HG03442 (cell line): ENCODE data around the gene KLHL30.

Experiments used
- ATAC-seq: cut with Tn5 transposase; IDR thresholded peaks from one replicate; pipeline ENCODE4 v1.9.1; 2021; ENCODE audit warnings: mild to moderate bottlenecking, moderate library complexity; ENCODE audit not compliant: unreplicated experiment

KLHL30 gene

GRCh38 chr2:238138331-238139195 is at the start of gene KLHL30:
Gene KLHL30 (plus strand): TSS chr2:238138668. CDS start chr2:238140755, 2,087 bp downstream.
- no peak for ATAC-seq

- ATAC-seq, result no peak
Observed at GRCh38 chr2:238090887-238091286, 47.6 kb upstream of the KLHL30 start.

- ATAC-seq, result no peak
Observed at GRCh38 chr2:238091436-238092060, 46.9 kb upstream of the KLHL30 start.

- ATAC-seq, result no peak
Observed at GRCh38 chr2:238092486-238093035, 45.9 kb upstream of the KLHL30 start.

GRCh38 chr2:238093181-238094140 is 45.0 kb upstream of the KLHL30 start:
- no peak for ATAC-seq

DNA sequence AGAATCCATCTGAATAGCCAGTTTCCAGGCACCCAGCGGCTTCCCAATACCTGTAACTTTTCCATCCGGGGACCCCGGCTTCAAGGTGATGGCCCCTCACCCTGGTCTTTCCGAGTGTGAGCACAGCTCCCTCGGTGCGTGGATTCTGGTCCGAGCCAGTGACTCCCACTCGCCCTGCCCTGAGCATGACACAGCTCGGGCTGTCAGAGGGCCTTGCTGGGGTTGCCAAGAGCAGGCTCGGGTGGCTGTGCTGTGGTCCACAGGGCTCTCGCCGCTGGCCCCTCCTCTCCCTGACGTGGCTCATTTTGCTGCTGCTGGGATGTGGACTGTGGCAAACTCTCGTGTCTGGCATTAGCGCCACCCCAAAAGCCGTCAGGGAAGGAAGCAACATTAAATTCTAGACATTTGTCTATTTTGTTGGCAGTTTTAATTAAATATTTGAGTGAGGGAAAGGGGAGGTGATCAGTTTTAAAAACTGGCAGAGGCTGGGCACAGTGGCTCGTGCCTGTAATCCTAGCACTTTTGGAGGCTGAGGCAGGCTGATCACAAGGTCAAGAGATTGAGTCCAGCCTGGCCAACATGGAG is 43.9 kb upstream of the KLHL30 start:
- ATAC-seq, result no peak

DNA sequence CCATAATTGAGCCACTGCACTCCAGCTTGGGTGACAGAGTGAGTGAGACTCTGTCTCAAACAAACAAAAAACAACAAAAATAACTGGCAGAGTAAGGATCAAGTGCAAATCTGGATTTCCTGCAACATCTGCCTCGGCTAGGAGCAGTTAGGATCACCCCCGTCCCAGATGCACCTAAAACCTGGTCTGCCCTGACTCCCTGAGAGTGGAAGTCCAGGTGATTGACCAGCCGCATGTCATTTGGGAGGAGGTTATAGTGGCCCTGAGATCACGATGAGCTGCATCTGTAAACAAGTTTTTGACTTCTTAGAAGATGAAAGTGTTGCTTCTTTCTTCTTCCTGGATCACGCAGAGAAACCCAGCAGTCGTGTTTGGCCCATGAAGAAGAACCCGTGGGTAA is 43.3 kb upstream of the KLHL30 start:
- no peak for ATAC-seq

GRCh38 chr2:238096311-238097011 is 42.0 kb upstream of the KLHL30 start:
- ATAC-seq, result no peak

DNA sequence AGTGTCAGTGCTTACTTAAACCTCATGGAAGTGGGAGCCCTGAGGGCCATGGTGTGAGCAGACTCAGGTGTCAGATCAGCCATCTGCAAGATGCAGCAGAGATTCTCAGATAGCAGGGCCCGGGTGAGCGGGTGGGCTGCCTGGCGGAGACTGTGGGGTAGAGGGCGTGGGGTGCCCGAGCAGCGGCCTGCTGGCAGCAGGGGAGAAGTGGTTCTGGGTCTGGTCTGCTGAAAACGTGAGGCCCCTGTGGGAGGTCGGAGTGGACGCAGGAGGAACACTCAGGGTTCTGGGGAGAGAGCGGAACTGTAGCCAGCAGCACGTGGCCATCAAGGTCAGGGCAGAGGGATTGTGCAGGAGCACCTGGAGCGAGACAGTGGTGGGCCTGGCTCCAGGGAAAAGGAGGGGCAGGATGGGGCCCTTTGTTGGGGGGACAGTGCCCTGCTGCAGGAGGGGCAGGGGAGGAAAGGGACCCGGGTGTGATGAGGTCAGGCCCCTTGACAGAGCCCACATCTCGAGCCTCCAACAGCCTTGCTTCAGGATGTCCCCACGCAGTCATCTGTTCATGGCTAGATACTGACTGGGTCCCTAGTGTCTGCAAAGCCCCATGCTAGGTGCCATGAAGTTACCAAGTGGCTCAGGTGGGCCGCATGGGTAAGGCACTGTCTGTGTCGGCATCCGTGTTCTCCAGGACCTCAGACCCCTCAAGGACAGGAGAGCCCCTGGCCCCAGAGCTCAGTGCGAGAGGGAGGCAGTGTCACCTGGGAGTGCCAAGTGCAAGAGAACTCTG is 41.1 kb upstream of the KLHL30 start:
- no peak for ATAC-seq

DNA sequence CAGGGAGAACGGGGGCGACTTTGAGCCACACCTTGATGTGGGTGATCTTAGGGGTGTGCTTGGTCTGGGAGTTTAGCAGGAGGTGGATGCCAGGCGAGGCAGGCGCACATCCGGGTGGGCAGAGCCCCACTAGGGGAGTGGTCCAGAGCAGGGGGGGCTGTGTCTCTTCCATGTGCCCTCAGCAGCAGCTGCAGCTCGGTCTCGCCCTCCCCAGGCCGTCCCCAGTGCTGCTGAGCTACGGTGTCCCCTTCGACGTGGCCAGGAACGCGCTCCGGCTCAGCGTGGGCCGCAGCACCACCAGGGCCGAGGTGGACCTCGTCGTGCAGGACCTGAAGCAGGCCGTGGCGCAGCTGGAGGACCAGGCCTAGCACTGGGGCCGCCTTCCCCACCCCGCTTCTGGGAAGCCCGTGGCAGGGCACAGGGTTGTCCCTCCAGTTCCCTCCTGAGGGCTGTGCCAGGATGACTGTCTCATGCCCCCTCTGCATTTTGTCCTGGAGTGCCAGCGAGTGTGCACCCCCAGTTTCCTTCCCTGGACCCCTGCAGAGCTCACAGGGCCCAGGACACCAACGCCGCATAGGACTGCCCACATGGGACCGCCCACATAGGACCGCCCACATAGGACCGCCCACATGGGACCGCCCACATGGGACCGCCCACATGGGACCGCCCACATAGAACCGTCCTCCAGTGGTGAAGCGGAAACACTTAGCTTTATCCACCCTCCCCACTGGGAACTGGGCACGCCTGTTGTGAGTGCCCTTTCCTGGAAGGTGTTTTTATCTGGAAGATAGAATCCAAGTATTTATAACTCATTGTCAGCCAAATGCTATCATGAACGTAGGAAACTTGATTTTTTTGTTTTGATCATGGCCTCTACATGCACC is 40.2 kb upstream of the KLHL30 start:
- ATAC-seq, result no peak

DNA sequence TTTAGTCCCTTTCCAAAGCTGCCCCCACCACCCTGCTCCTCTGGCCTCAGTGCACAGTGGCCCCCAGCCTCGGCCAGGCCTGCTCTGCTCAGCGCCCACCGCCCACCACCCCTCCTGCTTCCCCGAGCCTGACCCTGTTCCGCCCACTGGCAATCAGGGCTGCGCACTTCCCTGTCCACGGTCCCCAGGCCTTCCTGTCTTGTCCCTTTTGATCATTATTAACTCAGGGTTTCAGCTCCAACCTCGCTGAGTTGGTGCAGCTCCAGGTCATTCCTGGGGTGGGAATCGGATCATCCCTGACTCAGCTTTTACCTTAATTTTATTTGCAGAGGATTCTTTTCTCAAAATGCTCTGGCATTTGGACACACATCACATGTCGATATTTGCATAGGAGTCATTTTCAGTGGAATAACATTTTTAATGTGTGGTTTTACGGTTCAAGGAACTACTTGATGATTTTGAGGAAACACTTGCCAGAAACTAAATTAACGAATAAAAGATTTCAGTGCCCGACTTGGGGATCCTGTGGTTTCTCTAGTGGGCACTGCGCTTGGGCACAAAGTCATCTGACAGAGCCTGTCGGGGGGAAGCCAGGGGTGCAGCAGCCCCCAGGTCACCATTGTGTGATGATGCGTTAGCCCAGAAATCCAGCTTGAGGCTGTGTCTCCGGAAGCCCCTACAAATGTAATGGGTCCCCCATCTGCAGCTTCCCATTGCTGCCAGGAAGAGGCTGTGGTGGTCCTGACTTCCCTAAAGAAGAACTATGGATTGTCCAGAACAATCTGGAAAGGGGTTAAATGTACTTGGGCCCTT is 39.4 kb upstream of the KLHL30 start:
- no peak for ATAC-seq

DNA sequence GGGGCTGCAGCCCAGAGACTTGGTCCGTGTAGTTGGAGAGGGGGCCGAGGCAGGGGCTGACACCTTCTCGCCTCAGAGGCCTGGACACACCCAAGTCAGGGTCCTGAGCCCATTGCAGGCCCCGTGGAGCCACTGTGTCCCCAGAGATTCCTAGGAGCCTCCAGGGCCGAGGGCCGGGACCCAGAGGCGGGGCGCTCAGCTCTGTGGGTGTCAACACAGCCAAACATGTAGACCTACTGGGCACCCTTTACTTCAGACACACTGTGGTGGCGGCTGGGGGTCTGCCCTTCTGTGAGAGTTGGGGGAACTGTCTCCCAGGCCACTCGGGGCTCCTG is 38.8 kb upstream of the KLHL30 start:
- no peak for ATAC-seq

GRCh38 chr2:238100049-238100820 is 38.2 kb upstream of the KLHL30 start, which contains the start of gene ESPNL:
Gene ESPNL (plus strand): TSS chr2:238100340. CDS start chr2:238100420, 80 bp downstream.
- no peak for ATAC-seq

DNA sequence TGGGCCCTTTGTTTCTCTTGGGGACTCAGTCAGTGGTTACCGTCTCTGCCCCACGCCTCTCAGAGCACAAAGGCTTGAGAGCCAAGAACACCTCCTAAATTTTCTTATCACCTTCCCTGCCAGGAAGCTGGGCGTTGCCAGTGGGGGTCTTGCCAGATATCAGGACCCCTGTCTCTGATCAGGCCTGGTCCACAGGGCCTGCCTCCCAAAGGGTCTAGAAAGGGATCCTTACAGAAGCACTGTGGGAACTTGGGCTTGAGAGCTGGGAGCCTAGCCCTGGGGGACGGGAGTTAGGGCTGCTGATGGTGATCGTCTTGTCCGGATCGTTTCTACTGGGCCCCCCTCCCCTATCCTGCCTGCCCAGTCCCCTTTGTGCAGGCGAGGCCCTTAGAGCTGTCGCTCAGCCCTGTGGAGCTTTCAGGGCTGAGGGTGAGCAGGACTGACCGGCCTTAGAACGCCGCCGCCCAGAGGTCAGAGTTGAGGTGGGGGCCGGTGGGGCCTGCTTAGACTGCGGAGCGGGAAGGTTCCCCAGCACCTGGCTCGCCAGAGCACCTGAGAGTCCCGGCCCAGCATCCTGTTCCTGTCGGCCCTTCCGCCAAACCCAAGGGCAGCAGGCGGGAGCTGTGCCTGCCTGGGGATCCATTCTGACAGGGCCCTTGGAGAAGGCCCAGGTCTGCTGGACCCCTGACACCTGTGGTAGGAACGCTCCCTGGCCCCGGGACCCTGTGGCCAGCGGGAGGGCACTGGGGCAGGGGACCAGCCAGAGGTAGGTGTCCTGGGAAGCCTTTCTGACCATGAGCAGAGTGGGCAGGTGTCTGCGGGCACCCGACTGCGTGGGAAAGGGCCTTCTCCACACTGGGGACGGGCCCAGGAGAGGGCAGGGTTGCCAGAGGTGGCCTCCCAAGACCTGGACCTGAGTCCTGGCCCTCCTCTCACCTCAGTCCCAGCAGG is 37.4 kb upstream of the KLHL30 start:
- no peak for ATAC-seq
